Measurements from ENCODE around the gene CABLES2. TPM values are rescaled to one million over a fixed set of nuclear protein-coding genes. Genes with fewer than 3 reads are reported as not detected.
A peak's percentile ranks its signal among the peaks of the same experiment; 100 is the strongest.

The CABLES2 gene
- total RNA-seq, 2 experiments from 2014 or later, result 4.9 to 5.3 TPM

GRCh38 chr20:62393335-62393665, 13.8 kb downstream of the CABLES2 start:
- Mint-ChIP-seq H3K36me3 (peaks cover 26% of the 10 kb centered on the region), H3K4me3 (no peak overlapping the region), H3K4me1 (peaks cover 15% of the 10 kb centered on the region), H3K27ac (no peak overlapping the region), H3K9me3 (no peaks in the 10 kb centered on the region), H3K27me3 (no peaks in the 10 kb centered on the region)
- no peak for DNase-seq

- H3K9me3 Mint-ChIP-seq, result no peaks in the 10 kb centered on the region
- H3K36me3 Mint-ChIP-seq, result peaks cover 29% of the 10 kb centered on the region
- no peaks in the 10 kb centered on the region for H3K27me3 Mint-ChIP-seq
- H3K4me3 Mint-ChIP-seq, result no peak overlapping the region
- H3K27ac Mint-ChIP-seq, result no peak overlapping the region
- H3K4me1 Mint-ChIP-seq, result peaks cover 21% of the 10 kb centered on the region
- DNase-seq, result no peak
These were observed 14.3 kb downstream of the CABLES2 start for GRCh38 chr20:62392621-62393334.

- H3K4me3 Mint-ChIP-seq, result no peak overlapping the region
- peaks cover 25% of the 10 kb centered on the region for H3K4me1 Mint-ChIP-seq
- H3K9me3 Mint-ChIP-seq, result no peaks in the 10 kb centered on the region
- H3K27ac Mint-ChIP-seq, result no peak overlapping the region
- no peaks in the 10 kb centered on the region for H3K27me3 Mint-ChIP-seq
- DNase-seq, result no peak
- peaks cover 31% of the 10 kb centered on the region for H3K36me3 Mint-ChIP-seq
These were observed 15.0 kb downstream of the CABLES2 start for GRCh38 chr20:62392077-62392418.

GRCh38 chr20:62391165-62392076, 15.7 kb downstream of the CABLES2 start:
- Mint-ChIP-seq H3K27ac (peak overlapping the region; percentile 28), H3K27me3 (no peaks in the 10 kb centered on the region), H3K4me3 (no peak overlapping the region), H3K36me3 (peaks cover 31% of the 10 kb centered on the region), H3K4me1 (peaks cover 25% of the 10 kb centered on the region), H3K9me3 (no peaks in the 10 kb centered on the region)
- no peak for DNase-seq

- Mint-ChIP-seq H3K4me1 (peaks cover 26% of the 10 kb centered on the region), H3K4me3 (no peak overlapping the region), H3K27ac (peak overlapping the region; percentile 93), H3K36me3 (peaks cover 36% of the 10 kb centered on the region), H3K27me3 (no peaks in the 10 kb centered on the region), H3K9me3 (no peaks in the 10 kb centered on the region)
- DNase-seq, result no peak
These were observed 16.5 kb downstream of the CABLES2 start for GRCh38 chr20:62390317-62391164.

- H3K4me3 Mint-ChIP-seq, result peak overlapping the region; percentile 93
These were observed 17.4 kb downstream of the CABLES2 start for GRCh38 chr20:62389601-62390087.

GRCh38 chr20:62388839-62389600, 18.1 kb downstream of the CABLES2 start:
- Mint-ChIP-seq H3K27me3 (no peaks in the 10 kb centered on the region), H3K4me1 (peaks cover 33% of the 10 kb centered on the region), H3K27ac (peak overlapping the region; percentile 93), H3K9me3 (no peaks in the 10 kb centered on the region), H3K36me3 (peaks cover 43% of the 10 kb centered on the region), H3K4me3 (peak overlapping the region; percentile 93)
- DNase-seq, result no peak

More at GRCh38 chr20:62389601-62390087, 17.4 kb downstream of the CABLES2 start:
- no peaks in the 10 kb centered on the region for H3K27me3 Mint-ChIP-seq
- no peak for DNase-seq
- H3K27ac Mint-ChIP-seq, result peak overlapping the region; percentile 93
- no peaks in the 10 kb centered on the region for H3K9me3 Mint-ChIP-seq
- H3K4me1 Mint-ChIP-seq, result peaks cover 33% of the 10 kb centered on the region
- peaks cover 43% of the 10 kb centered on the region for H3K36me3 Mint-ChIP-seq

- Mint-ChIP-seq H3K4me3 (peak overlapping the region; percentile 93), H3K4me1 (peaks cover 36% of the 10 kb centered on the region), H3K27me3 (no peaks in the 10 kb centered on the region), H3K27ac (peak overlapping the region; percentile 93), H3K36me3 (peaks cover 47% of the 10 kb centered on the region), H3K9me3 (no peaks in the 10 kb centered on the region)
- DNase-seq, result no peak
These were observed 19.0 kb downstream of the CABLES2 start for GRCh38 chr20:62387933-62388635.

- Mint-ChIP-seq H3K4me3 (peak overlapping the region; percentile 93), H3K9me3 (no peaks in the 10 kb centered on the region), H3K27me3 (no peaks in the 10 kb centered on the region), H3K36me3 (peaks cover 52% of the 10 kb centered on the region), H3K4me1 (peaks cover 39% of the 10 kb centered on the region), H3K27ac (peak overlapping the region; percentile 93)
- no peak for DNase-seq
These were observed 19.7 kb downstream of the CABLES2 start for GRCh38 chr20:62387219-62387913.

- H3K27ac Mint-ChIP-seq, result peak within 1 kb of the TSS; percentile 93
- peaks cover 3% of the 10 kb centered on the region for H3K9me3 Mint-ChIP-seq
- peaks cover 58% of the 10 kb centered on the region for H3K36me3 Mint-ChIP-seq
- peak within 1 kb of the TSS; percentile 93 for H3K4me3 Mint-ChIP-seq
- no peaks in the 10 kb centered on the region for H3K27me3 Mint-ChIP-seq
- peak; percentile 95 for DNase-seq
- peaks cover 39% of the 10 kb centered on the region for H3K4me1 Mint-ChIP-seq
These were observed 20.5 kb downstream of the CABLES2 start, which contains the start of gene RPS21 for GRCh38 chr20:62386383-62387218. TSS of gene RPS21 (plus strand) at chr20:62387103. CDS start at chr20:62387339, 236 bp downstream.

- DNase-seq, result peak; percentile 82
- Mint-ChIP-seq H3K27ac (no peak overlapping the region), H3K36me3 (peaks cover 33% of the 10 kb centered on the region), H3K4me1 (peaks cover 16% of the 10 kb centered on the region), H3K4me3 (no peak overlapping the region), H3K9me3 (peaks cover 3% of the 10 kb centered on the region), H3K27me3 (no peaks in the 10 kb centered on the region)
These were observed 24.5 kb downstream of the CABLES2 start for GRCh38 chr20:62382306-62383198.

GRCh38 chr20:62381842-62382241, 25.2 kb downstream of the CABLES2 start:
- Mint-ChIP-seq H3K27ac (no peak overlapping the region), H3K9me3 (peaks cover 3% of the 10 kb centered on the region), H3K4me1 (peaks cover 14% of the 10 kb centered on the region), H3K27me3 (no peaks in the 10 kb centered on the region), H3K4me3 (no peak overlapping the region), H3K36me3 (peaks cover 28% of the 10 kb centered on the region)
- DNase-seq, result no peak

All from activated naive CD8-positive, alpha-beta T cell treated with anti-CD3 and anti-CD28 coated beads for 36 hours (primary cell).